Cortex of kidney (tissue), 1 donor: ENCODE measurements around the gene RPE.

Experiments used
- DNase-seq: peaks from one replicate; lab custom pipeline; 2025; lab: John Stamatoyannopoulos, UW

Gene RPE

DNA sequence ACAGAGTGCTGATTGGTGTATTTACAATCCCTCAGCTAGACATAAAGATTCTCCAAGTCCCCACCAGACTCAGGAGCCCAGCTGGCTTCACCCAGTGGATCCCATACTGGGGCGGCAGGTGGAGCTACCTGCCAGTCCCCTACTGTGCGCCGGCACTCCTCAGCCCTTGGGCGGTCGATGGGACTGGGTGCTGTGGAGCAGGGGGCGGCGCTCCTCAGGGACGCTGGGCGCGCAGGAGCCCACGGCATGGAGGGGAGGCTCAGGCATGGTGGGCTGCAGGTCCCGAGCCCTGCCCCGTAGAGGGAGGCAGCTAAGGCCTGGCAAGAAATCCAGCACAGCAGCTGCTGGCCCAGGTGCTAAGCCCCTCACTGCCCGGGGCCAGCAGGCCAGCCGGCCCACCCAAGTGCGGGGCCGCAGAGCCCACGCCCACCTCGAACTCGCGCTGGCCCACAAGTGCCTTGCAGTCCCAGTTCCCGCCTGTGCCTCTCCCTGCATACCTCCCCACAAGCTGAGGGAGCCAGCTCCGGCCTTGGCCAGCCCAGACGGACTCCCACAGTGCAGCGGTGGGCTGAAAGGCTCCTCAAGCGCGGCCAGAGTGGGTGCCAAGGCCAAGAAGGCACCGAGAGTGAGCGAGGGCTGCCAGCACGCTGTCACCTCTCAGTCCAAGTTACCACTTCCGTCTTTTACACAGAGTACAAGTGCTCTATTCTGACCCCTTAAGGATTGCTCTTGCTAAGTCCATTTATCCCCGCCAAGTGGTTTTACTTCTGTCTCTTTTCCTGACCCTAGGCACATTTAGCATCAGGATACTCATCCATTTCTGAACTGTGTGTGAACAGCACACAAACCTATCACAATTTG is 1.7 kb upstream of the RPE start:
- DNase-seq = no peak

GRCh38 chr2:210003359-210003758 is 921 bp downstream of the RPE start:
- DNase-seq = no peak

- DNase-seq = no peak
Observed at GRCh38 chr2:210004881-210005280, 2.4 kb downstream of the RPE start.

- no peak for DNase-seq
Observed at GRCh38 chr2:210007895-210008294, 5.5 kb downstream of the RPE start.

DNA sequence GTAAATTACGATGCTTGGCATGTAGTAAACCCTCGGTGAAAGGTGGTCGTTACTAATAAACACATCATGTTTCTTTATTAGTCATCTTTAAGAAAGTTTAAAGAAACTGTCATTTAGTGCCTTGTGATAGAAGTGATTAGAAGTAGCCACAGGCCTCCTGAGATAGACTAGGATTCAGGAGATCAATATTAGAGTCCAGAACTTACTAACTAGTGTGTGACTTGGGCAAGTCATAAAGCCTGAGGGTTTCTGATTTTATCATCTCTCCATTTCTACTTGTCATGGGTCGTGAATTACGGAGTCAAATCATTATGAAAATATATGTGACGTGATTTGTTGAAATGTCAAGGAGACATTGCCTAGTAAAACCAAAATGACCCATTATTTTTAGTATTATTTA is 6.7 kb downstream of the RPE start:
- DNase-seq = no peak

DNA sequence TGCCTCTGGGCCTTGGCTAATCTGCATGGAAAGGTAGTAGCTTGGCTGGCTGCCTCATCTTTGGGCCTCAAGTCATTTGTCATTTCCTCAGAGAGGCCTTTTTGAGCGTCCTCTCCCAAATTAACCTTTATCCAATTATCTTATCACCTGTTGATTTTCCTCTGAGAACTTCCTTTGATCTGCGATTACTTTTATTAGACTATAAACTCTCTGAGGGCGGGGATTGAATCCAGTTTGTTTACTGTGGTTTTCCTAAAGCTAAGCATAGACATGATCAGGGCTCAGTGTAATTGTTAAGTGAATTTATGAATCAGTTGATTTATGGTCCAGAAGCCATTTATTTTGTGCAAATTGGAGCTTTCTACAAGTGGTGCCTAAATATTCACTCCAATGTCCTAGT is 7.5 kb downstream of the RPE start:
- DNase-seq = no peak

- no peak for DNase-seq
Observed at GRCh38 chr2:210020138-210020537, 17.7 kb downstream of the RPE start.

GRCh38 chr2:210022824-210023223 is 20.4 kb downstream of the RPE start:
- DNase-seq = no peak

DNA sequence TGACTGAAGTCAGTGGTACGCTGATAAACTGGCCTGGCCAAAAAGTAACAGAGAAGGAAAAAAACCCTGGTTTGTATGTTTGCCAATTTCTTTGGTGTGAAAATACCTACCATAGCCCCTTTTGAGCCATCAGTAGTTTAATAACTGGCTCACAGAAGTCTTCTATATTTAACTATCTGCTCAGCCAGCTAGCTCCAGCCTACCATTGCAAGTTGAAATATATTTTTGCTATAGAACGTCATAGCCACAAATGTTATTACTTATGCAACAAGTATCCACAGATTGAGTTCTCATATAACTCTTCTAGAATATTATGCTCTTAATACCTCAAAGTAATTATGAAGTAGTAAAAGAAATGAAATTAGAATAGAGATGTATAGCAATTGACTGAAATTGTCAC is 25.2 kb downstream of the RPE start:
- no peak for DNase-seq

- no peak for DNase-seq
Observed at GRCh38 chr2:210028178-210028577, 25.7 kb downstream of the RPE start.

DNA sequence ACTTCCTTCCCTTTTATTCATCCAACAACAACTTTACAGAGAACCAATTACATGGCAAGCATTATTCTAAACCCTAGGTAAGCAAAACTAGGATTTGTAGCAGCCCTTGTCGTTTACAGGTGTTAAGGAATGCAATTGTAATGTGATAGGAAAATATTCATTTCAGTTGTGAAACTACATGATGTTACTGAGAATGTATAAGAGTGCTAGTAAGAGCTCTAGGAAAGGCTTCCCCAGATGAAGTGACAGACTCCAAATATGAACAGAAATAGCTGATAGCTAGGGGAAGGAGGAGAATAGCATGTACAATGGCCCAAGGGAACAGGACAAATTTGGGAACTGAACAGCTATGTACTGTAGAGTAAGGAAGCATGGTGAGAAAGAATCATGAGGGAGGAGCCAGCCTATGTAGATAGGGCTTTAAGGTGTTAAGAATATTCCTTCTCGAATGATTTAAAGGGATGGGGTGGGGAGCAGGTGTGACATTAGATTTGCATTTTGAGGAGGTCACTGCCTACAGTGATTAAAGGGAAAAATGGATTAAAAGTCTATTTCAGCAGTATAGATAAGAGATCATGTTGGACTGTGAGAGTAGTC is 31.7 kb downstream of the RPE start:
- no peak for DNase-seq

DNA sequence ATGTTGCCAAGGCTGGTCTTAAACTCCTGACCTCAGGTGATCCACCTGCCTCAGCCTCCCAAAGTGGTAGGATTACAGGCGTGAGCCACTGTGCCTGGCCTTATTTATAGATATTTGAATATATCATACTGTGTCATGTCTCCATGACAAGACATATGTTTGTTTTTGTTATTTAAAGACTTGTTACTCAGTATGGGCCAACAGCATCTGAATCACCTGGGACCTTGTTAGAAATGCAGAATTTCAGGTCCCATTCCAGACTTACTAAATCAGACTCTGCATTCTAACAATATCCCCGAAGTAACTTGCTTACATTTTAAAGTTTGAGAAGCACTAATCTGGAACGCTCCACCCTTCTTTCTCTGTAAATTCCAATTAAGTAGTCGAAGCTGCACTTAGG is 33.2 kb downstream of the RPE start:
- DNase-seq = no peak

GRCh38 chr2:210038078-210038477 is 35.6 kb downstream of the RPE start:
- DNase-seq = no peak

GRCh38 chr2:210046851-210047500 is 44.5 kb downstream of the RPE start:
- no peak for DNase-seq

DNA sequence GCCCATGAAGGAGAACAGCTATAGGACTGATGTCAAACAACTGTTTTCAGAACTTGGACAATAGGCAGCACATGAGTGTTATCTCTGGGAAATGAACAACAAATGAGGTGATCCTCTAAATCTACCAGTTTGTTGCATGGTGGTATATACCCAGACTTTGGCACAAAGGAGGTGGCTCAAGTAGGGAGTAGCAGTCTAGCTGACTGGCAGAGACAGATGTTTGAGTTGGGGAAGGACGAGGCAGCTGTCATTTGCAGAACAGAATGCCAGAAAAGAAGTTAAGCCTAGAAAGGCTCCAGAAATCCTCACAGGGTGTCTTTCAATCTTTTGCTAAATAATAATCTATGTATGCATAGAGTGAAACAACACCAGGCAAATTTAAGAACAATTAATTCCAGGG is 47.4 kb downstream of the RPE start:
- DNase-seq = no peak

GRCh38 chr2:210050885-210051284 is 48.4 kb downstream of the RPE start:
- DNase-seq = no peak

DNA sequence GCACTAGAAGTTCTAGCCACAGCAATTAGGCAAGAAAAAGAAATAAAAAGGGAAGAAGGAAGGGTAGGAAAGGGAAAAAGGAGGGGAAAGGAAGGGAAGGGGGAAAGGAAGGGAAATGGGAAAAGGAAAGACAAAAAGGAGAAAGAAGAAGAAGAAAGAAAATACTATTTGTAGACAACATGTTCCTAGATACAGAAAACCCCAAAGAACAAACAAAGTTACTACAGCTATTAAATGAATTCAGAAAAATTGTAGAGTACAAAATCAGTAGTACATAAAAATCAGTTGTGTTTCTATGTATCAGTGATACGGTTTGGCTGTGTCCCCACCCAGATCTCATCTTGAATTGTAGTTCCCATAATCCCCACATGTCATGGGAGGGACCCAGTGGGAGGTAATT is 52.3 kb downstream of the RPE start:
- no peak for DNase-seq

- DNase-seq = no peak
Observed at GRCh38 chr2:210055825-210056224, 53.4 kb downstream of the RPE start.

GRCh38 chr2:210063306-210063705 is 60.9 kb downstream of the RPE start:
- DNase-seq = no peak
